GM19467 (cell line): ENCODE data around the gene CADM1.

ENCODE experiments used
- ATAC-seq: cut with Tn5 transposase; IDR thresholded peaks from one replicate; pipeline ENCODE4 v1.9.1; 2021; ENCODE audit warnings: mild to moderate bottlenecking, moderate library complexity; ENCODE audit not compliant: unreplicated experiment

The CADM1 gene

DNA sequence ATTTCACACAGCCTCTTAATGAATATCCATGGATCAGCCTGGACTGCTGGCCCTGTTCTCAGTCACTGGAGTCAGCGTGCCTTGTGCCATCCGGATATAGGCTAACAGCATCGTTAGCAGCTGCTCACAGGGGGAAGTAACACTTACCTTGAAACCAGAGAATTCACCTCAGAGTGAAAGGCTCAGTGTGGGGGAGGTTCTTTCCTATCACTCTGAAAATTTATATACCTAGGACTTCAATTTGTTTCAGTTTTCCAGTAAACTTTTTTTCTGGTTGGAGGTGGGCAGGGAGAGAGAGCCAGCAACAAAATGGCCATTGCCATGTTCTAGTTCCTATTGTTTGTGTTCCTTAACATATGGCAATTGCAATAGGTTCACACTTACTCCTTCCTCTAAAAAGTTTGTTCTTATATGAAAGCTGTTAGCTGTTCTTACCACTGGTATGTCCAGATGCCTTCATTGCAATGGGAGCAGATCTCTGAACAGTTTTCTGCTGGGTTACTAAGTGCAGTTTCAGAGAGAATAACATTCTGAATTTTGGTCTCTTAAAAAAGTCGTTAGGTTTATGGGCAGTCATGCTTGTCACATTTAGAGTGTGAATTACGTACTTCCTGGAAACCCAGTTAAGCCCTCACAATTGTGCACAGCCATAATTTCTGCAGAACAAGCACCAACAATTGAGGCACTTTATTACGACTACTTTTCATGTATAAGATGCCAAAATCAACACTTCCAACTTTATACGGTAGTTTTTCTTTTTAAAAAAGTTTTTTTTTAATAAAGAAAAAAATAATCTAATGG is 247.6 kb downstream of the CADM1 start:
- peak; percentile 86 for ATAC-seq

DNA sequence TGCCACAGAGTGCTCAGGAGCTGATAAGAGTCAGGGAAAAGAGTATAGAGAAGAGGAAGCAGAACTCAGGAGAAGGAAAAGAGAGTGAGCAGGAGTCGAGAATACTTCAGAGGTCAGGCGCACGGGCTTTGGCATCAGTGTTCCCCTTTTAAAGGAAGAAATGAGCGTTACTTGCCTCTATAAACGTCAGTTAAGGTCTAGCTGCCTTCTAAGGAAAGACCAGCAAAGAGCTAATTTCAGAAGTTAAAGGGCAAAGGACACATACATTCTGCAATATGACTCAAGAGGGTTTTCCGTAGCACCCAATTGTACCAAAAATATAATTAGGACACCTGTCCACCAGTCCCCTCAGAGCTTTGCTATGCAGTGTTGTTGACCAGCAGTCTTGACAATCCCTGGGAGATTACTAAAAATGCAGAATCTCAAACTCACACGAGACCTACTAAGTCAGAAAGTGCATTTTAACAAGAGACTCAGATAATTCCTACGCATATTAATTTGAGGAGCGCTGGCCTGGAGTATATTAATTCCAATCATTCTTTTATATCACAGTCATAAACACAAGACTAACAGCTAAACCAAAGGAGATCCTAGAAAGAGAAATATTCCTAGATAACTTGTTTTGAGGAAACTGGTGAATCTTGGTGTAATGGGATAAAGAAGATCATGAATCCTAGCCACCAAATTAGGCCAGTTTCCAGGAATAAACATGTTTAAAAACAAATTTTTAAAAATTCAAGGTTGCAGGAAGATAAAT is 249.0 kb downstream of the CADM1 start:
- ATAC-seq, result no peak

DNA sequence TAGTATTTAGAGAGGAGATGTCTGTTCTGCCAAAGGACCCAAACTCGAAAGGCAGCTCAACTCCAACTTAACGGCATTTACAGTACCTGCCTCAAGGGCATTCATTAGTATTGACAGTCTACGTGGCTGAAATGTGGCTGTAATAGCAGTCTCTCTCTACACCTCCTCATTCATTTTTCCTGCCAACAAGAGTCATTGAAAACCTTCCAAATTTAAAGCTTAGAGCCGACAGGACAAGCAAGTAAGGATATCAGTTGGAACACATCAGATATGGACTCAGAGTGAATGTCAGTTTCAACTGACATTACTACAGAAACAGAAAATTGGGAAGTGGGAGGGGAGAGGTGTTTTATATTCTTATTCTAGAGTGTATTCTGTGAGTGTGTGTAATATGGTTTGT is 253.1 kb downstream of the CADM1 start:
- no peak for ATAC-seq

DNA sequence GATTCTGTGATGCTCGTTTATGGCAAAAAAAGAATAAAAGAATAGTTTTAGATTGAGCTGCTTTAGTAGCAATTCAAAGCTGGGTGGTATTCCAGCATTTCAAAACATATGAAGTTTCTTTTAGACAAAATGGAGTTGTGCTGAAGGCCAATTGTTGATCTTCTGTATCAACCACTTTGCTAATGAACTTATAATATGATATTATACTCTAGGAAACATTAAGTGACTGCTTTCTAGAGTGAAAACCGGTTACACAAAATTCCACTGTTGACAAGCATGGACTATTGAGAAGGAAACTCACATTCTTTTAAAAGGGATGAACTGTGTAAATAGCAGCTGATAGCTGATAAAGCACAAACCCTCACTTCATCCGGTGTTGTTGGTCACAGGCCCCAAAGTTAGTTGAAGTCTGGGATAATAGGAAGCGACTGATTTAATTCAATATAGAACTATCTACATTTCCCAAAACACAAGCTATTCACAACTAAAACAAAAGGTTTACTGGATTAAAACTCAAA is 255.1 kb downstream of the CADM1 start:
- ATAC-seq, result no peak

DNA sequence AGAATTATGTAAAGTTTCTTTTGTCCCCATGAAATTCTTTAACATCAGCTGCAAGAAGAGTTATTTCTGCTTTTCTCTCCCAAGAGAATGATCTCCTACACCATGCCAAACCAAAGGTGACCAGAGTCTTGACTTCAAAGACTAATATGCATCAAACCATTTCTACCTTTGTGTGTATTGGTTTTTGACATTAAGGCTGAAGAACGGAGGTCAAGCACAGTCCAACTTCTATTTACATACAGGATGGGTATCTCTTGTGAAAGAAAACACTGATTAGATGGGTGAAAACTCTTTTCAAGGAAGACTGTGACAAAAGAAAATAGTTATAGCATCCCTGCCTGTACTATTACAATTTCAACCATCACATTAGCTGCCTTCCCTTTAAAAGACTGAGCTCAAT is 256.3 kb downstream of the CADM1 start:
- ATAC-seq, result no peak

DNA sequence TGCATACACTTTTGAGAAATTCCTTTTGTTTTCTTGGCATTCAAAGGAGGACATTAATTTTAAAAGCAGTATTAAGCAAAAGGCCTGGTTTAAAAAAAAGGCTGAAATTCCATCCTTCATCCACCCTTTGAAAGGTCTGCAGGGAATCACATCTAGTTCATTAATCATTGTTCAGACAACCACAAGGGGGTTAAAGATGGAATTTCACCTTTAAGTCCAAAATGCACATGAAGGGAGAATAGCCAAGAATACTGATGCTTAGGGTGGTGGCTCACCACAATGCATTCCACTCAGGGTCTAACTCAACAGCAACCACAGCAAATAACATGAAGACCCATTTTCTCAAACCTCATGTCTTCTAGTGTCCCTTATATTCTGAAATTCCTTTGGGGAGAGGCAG is 256.9 kb downstream of the CADM1 start:
- ATAC-seq, result no peak

DNA sequence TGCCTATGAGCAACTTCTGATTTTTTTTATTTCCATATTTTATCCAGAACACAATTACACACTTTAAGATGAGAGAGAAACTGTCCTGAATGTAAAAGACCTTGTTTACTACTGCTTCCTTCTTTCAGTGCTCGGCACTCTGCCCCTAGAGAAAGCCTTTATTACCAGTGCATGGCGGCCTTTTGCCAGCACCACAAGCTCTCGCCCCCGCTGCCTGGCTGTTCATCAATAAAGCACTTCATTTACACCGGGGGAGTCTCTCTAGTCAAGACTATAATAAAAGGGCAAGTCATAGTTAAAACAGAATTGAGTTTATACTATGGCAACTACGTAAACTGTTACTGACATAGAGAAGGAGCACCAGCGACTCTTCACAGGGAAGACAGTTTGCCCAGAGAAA is 259.5 kb downstream of the CADM1 start:
- no peak for ATAC-seq

DNA sequence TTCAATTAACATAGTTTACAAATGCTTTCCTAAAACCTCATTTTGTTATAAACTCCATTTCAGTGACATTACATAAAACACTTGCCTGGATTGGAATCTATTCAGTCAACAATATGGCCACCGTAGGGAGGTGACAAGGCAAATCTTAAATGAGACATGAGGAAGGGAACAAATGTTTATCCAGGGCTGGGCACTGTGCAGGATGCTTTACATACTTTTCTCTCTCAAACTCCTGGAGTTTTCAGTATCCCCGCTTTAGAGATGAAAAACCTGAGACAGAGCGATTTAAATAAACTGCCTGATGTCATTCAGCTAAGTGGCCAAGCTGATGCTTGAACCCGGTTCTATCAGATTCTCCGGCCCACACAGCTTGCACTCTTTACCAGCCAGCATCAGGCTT is 259.9 kb downstream of the CADM1 start:
- no peak for ATAC-seq

DNA sequence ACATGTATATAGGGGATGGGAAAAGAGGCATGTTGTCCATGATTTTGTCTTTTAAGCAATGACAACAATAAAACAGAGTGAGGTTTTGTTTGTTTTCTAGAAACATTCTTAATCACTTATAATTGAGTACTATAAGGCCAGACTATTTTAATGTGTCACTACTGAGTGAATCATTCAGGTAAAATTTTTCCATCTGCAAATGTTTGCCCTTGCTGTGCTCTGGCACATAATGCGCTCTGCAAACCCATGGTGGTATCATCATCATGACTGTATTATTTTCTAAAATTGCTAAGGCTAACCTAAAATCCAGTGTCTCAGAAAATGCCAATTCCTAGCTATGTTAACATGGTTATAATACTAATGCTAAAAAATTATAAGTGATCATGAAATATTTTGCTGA is 261.2 kb downstream of the CADM1 start:
- ATAC-seq, result no peak

DNA sequence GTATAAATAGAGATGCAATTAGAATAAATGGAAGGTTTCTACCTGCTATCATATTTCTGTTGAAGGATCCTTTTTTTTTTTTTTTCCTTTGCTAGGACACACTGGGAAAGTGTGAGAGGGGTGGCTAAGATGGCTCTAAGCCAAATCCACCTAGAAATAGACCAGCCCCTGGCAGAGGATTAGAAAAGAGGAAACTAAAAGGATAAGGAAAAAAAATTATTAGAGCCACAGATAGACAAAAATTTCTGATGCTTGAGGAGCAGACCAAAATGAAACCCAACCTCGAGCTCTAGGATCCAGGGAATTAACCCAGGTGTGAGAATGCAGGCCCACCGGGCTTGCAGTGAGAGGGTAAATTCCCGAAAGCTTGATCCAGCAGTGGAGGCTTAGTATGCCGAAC is 262.3 kb downstream of the CADM1 start:
- no peak for ATAC-seq

DNA sequence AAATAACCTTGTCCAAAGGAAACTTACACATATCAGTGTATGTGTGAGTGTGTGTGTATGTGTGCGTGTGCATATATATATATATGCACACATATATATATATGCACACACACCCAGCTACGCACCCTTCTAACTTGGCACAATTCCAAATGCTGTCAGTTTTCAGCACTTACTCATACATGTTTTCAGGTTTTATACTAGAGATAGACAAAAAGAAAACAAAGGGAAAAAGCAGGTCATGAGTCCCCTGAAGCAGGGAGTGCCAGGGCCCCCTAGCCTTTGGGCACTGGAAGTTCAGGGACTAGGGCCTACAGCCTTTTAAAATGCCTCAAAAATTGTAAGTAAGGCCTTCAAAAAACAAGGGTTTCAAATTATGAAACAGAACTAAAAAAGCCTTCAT is 265.4 kb downstream of the CADM1 start:
- ATAC-seq, result no peak

DNA sequence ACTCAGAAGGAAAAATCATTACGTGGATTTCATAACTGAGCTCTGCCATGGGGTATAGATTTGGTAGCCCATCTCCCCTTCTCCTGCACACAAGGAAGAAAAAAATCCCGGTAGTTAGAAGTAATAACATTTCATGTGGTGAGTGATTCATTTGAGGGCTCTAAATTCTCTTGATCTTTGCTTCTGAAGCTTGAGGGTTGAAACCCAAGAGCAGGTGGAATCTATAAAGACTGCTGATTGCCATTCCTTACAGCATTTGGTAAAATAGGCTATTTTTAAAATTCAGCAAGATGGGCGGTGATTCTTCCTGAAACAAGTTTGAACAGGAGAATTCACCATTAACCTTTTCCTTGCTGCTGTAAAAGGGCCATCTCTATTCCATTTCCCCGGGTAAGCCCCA is 266.1 kb downstream of the CADM1 start:
- ATAC-seq, result no peak

DNA sequence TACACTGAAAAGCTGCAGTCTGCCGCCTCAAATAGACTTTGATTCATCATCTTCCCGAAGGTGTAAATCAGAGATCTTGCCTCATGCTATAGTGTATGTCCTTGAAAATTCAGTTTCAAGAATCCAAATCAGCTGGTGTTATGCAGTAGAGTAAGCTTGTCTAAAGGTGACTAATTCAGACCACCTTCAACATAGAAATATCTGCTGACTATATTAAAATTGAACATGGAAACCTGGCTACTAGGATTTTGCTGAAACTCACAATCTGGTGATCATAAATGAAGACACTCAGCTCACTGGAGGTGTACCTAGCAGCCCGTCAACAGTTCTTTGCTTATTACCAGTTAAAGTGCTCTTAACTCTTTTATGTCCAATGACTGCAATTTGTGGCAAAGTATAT is 266.6 kb downstream of the CADM1 start:
- no peak for ATAC-seq

DNA sequence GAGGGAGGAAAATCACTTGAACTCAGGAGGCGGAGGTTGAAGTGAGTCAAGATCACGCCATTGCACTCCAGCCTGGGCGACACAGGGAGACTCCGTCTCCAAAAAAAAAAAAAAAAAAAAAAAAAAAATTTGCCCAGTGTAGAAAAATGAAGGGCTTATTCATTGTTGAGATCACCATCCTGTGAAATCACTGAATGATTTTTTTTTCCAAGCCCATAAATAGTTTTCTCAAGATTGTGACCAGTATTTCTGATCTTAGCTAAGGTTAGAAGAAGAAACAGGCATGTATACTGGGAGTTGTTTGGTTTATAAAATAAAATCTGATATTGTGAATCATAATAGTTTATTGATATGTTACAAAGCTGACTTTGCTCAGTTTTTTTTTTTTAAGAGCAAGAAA is 269.4 kb downstream of the CADM1 start:
- no peak for ATAC-seq

DNA sequence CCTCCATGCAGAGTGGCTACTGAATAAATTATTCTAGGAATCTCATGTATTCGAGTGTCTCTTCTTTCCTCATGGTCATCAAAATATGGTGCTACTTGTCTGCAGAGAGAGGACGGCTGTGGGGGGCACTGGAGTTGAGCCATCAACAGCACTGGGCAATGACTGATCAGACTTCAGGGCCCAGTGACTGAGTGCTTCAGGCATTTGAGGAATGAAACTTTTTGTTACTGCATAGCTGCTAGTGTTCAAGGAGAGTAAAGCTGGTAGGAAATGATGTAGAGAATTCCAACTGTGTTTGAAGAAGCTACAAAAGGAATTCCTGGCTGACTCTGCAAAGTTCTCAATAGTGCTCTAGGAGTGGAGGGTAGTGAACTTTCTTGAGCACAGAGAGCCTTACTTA is 277.7 kb downstream of the CADM1 start:
- ATAC-seq, result no peak

DNA sequence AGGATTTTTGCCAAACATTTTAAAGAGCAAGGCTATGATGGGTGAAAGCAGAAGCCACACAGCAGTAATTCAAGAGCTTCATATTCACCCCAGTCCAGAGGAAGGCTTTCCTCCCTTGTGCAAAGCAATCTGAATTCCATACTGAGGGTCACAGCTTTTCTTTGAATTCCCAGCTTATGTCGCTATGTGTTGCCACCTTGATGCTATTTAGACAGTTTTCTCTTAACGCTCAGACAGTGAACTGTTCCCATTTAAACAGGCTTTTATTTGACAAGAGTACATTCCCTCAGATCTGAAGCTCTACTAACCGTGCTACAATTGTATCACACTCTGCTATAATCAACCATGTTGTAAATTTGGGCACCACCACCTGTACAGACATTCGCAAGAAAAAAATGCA is 279.7 kb downstream of the CADM1 start:
- no peak for ATAC-seq

DNA sequence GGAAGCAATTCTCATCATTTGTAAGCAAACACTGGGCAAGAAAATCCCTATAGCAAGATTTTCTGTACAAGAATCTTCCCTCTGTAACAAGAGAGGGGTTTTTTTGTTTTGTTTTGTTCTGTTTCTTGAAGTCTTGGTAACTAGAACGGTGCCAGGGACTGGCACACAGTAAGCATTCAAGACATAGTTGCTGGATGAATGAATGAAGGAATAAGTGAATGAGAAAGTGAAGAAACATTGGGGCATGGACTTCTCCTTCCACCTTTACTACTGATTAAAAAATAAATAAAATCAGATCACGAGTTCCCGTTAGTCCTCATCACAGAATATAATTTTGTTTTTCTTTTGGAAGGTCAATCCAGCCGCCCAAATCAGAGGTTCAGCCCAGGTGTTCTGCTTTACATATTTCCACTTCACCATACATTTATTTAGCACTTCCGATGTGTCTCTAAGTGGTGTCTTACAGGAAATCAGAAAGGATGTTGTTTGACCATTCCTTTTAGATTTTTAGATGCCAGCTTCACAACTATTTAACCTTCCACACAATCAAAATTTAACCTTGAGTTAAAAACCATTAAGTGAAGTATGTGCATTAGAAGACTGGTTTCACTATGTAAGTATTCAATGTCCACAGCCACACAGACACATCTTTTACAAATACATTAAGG is 281.2 kb downstream of the CADM1 start:
- ATAC-seq, result peak; percentile 31

DNA sequence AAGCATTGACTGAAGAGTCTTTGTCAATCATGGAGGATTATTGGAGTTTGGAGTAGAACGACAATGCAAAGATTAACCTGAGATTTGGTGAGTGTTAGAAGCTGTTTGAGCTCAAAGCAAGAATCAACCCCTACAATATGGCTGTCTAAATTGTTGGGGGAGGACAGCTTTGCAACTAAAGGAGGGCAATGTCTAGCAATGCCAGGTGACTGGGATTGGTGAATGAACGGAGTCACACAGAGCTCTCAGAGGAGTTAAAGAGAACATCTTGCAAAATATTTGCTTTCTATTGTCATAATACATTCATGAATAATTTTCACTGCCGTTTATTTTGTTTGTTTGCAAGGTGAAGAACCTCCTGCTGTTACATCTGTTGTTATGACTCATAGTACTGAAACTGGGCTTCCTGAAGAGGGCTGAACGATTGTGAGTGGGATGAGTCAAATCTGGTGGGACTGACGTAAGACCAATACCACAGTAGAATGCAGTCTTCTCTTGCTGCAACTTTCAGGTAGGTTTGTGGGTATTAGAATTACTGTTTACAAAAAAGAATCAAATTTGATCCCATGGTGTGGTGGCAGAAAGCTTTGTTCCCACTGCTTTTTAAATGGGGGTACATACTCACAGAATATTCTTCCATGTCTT is 281.9 kb downstream of the CADM1 start:
- peak; percentile 88 for ATAC-seq

DNA sequence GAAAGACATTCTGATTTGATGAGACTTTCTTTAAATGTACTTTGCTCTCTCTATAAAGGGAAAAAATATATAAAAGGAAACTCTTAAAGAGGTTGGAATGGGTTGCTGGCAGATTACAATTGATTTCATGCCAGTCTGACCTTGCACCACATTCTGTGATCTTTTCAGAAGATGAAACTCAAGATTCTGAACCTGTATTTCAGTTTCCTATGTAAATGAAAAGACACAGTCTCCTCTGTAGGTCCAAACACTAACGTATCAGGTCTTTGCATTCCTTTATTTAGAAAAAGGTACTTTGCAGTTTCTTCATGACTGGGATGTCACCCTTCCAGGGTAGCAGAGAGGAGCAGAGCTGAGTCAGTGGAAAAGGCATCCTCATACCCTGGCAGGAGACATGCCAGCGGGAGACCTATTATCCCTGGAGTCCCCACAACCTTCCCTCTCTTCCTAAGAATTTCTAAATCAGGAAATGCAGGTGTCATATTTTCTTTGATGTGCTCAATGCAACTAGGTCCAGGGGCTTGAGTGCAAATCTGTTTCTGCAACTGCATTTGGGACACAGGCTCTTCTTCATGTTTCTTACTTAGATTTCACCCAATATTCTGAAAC is 282.6 kb downstream of the CADM1 start:
- peak; percentile 31 for ATAC-seq

DNA sequence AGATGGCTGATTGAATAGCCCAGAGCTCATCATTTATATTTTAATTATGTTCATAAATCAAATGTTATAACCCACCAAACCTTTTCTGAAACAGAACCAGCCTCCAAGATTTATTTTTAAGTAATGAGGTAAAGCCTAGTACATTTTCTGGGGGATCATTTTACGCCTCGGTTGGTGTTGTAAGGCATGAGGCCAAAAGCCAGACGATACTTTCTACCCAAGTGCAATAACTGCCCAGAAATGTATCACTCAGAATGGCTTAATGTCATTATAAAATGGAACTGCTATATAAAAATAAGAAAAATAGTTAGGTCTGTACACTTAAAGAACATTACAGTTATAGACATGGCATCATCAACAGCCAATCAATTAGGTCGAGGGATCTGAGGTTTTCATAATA is 283.3 kb downstream of the CADM1 start:
- ATAC-seq, result no peak

DNA sequence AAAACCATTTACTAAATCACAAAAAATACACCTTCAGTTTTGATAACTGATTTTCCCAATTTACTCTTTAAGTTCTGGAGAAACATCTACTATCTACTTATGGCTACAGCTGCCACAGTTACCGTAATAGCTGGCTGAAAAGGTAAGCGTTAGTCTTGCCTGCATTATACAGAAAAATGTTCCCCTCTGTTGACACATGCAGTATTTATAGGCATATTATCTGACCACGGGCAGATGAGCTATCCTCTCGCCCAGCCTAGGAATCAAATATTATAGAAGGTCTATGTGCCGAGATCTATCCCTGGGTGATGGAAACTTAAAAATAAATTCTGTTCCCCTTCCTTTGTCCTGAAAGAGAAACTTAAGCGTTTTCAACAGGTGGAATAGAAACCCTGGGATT is 283.8 kb downstream of the CADM1 start:
- ATAC-seq, result no peak
